HG03442 (cell line): ENCODE results near the gene AGBL1.

Experiments
- ATAC-seq: cut with Tn5 transposase; IDR thresholded peaks from one replicate; pipeline ENCODE4 v1.9.1; 2021; ENCODE audit warnings: mild to moderate bottlenecking, moderate library complexity; ENCODE audit not compliant: unreplicated experiment

Gene AGBL1

GRCh38 chr15:86079508-86080266 is at the start of gene AGBL1:
Gene AGBL1 (plus strand): TSS chr15:86079871.
- no peak for ATAC-seq

- ATAC-seq = no peak
Observed at GRCh38 chr15:86034904-86035303, 44.8 kb upstream of the AGBL1 start.

GRCh38 chr15:86036243-86036642 is 43.4 kb upstream of the AGBL1 start:
- ATAC-seq = no peak

DNA sequence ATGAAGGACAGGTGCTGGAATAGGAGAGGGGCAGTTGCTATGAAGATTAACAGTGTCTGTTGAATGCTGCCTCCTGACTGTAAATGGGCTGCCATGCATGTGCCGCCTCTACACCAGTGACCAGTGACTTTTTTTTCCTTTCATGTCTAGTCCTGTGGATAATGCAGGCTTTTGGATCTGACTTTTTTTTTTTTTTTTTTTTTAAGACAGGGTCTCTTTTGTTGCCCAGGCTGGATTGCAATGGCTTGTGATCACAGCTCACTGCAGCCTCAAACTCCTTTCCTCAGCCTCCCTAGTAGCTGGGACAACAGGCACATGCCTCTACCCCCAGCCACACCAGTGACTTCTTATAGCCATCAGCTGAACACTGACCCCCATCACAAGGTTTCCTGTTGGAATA is 41.2 kb upstream of the AGBL1 start:
- ATAC-seq = no peak

- no peak for ATAC-seq
Observed at GRCh38 chr15:86040356-86041033, 39.2 kb upstream of the AGBL1 start.

DNA sequence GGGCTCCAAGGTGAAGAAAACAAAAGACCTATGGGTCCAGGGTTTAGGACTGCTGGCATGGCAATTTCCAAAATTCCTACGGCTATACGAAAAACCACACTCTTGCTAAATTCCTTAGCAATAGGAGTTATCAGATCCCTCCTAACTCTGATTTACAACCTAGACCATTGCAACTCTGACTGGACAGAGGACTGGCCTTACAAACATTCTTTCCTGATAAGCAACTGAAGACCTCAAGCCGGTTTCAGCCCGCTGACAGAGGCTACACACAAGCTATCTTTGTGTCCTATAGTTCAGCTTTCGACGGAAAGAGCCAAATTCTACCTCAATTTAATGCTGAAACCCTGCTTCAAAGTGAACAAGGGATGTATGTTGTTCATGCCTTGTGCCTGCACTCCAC is 38.3 kb upstream of the AGBL1 start:
- ATAC-seq = no peak

DNA sequence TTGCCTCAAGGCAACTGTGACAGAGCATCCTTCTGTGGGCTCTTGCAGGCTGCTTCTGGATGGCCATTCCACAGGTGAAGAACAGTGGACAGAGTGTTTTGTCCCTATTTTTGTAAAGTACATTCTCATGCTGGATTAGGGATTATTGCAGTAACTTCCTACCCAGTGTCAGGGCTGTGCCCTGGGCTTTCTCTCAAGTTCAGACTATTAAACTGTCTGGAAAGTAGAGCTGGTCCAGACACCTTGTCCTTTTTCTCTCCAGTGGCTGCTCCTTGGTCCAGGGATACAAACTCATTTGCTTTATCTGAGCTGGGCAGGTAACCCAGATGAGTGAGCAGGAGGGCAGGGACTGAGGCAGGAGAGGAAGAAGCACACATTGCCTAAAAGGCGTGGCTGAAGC is 37.4 kb upstream of the AGBL1 start:
- ATAC-seq = no peak

DNA sequence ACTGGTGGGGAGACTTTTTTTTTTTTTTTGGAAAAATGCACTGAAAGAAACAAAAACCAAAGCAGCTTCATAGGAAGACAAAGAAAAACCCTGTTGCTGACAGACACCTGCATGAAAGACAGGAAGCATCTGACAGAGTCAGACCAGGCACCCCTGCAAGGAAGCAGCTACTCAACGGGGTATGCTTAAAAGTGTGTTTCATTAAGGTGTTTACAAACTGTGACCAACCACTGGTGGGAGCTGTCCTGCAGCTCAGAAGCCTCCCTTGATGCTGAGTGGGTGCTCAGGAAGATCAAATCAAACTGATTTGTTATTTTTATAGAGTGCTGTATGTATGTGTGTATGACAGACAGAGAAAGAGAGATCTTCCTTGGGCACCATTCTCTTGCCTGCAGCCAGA is 34.7 kb upstream of the AGBL1 start:
- ATAC-seq = no peak

GRCh38 chr15:86054338-86054737 is 25.3 kb upstream of the AGBL1 start:
- no peak for ATAC-seq

GRCh38 chr15:86055688-86056087 is 24.0 kb upstream of the AGBL1 start:
- ATAC-seq = no peak

DNA sequence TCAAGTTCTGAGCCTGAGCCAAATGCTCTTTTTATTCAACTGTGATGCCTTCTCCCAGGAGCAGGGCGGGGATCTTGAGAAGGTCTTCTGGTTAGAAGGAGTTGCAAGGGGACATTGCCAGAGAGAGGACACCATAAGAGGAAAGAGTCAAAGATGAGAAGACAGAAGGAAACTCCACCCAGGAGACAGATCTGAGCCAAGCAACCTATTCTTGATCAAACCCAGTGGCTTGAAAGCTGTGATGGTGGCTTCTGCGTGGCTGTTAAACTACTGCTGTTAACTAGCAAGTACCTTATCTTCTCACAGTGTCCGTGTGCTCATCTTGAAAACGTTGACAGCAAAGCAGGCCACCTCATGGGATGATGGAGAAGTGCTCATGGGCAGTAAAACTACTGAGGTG is 19.8 kb upstream of the AGBL1 start:
- no peak for ATAC-seq

GRCh38 chr15:86060674-86061073 is 19.0 kb upstream of the AGBL1 start:
- ATAC-seq = no peak

DNA sequence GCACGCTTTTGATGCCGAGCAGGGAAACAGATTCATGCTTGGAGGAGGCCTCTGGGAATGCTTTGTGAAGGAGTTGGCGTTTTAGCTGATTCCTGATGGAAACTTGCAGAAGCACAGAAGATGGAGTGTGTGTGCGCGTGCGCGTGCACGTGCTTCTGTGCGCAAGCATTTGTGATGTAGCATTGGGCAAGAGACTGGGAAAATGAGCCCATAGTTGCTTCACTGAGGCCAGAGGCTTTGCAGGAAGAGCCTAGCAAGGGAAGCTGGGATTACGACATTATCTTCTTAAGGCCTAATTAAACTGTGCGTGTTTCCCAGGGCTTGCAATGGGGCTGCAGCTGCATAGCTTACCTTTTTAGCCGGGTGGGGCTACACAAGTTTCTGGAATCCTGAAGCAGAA is 18.1 kb upstream of the AGBL1 start:
- ATAC-seq = no peak

GRCh38 chr15:86062646-86063243 is 16.9 kb upstream of the AGBL1 start:
- ATAC-seq = no peak

DNA sequence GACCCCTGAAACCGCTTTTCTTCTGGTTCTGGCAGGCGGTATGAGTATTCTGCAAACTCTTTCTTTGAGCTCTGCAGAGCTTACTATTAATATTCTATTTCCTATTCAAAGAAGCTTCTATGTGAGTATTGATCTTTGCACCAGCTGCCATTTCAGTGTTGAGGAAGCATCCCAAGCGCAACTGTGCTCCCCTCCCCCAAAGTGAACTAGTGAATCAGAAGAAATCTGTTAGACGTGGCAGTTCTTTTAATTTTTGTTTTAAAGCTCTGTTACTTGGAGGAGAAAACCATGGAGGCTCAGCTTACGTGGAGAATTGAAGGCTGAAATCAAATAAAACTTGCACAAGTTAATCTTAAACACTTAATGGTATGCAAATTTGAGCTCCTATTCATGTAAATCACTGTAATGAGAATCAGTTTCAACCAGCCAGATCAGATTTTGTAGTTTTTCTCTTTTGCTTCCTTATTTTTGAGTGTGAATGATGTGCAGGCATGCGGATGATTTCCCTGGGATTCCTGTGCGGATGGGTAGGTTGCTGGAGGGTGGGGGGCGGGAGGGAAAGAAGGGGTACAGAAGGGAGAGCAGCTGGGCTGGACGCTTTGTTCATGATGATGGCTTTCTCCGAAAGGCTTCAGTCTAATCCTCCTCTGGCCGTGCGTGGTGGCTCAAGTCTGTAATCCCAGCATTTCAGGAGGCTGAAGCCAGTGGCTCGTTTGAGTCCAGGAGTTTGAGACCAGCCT is 16.1 kb upstream of the AGBL1 start:
- ATAC-seq = no peak

GRCh38 chr15:86064326-86064725 is 15.3 kb upstream of the AGBL1 start:
- ATAC-seq = no peak

GRCh38 chr15:86066174-86066834 is 13.4 kb upstream of the AGBL1 start:
- no peak for ATAC-seq

DNA sequence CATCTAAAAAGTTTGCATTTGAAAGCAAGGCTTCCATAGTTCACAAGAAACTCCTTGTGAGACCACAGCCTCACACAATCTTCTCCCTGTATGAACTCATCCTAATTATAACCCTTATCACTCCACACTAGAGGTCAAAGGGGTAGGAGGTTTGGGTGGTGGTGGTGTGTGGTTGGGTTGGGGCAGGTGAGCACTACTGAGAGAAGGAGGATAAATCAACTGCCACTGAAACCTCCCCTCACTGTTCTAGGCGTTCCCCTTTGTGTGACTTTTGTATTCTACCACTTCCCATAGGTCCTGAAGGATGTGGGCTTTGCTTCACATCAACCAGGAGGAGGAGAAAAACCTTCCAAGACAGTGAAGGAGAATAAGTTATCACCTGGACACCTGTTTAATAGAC is 6.4 kb upstream of the AGBL1 start:
- no peak for ATAC-seq

- ATAC-seq = no peak
Observed at GRCh38 chr15:86076468-86076867, 3.2 kb upstream of the AGBL1 start.

- no peak for ATAC-seq
Observed at GRCh38 chr15:86077070-86077469, 2.6 kb upstream of the AGBL1 start.

DNA sequence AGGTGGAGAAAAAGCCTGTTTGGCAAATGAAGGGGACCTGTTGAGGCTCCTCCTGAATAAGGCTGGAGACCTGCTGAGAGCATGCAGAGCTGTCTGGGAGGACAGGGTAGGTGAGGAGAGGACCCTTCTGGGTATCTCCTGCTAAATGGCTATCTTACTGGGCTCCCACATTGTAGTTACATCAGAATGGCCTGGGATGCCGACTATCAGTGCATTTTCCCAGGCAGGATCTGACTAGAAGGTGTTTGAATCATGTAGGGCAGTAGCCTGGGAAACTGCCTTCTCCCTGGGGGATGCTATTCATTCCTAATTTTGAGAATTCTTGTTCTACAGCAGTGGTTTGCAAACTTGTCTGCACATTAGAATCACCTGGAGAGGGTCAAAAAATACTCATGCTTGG is 631 bp downstream of the AGBL1 start:
- no peak for ATAC-seq
